Measurements from ENCODE around the gene LILRA6. TPM values are rescaled to one million over a fixed set of nuclear protein-coding genes. Genes with fewer than 3 reads are reported as not detected.

The LILRA6 gene
- total RNA-seq, 2 experiments from 2014 or later = 0.60 TPM; not detected in 1

DNA sequence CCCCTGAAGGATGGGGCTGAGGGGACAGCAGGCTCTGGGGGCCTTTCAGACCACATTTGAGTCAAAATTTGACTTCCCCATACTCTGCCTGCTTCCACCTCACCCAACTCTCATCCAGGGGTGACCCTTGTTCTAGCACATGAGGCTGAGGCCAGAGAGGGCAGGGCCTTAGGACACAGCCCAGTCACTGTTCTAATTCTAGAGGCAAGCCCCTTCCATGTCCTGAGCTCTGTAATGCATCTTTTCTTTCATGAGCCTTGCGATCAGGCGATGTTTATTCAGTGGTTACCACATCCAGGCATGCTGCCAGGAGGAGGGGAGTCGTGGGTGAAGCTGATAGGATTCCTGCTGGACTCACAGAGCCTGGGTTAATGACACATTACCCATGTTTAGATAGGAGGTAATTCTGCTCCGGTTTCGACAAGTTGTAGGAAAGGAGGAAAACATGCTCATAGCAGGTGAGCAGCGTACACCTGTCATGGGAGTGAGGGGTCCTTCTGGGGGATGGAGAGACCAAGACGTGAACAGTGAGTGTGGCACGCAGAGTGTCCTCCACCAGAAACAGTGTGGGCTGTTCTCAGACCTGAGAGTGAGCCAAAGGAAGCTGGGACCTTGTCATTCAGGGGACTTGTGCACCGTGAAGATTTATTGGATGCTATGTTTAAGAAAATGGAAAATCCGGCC, 32.6 kb downstream of the LILRA6 start:
- H3K36me3 Mint-ChIP-seq (ENCODE audit: low read depth) = peaks cover 37% of the 10 kb centered on the region
- peaks cover 65% of the 10 kb centered on the region for H3K4me1 ChIP-seq (ENCODE audit: insufficient read depth, low read length)
- no peak overlapping the region for H3K4me3 ChIP-seq (ENCODE audit: low read length)

DNA sequence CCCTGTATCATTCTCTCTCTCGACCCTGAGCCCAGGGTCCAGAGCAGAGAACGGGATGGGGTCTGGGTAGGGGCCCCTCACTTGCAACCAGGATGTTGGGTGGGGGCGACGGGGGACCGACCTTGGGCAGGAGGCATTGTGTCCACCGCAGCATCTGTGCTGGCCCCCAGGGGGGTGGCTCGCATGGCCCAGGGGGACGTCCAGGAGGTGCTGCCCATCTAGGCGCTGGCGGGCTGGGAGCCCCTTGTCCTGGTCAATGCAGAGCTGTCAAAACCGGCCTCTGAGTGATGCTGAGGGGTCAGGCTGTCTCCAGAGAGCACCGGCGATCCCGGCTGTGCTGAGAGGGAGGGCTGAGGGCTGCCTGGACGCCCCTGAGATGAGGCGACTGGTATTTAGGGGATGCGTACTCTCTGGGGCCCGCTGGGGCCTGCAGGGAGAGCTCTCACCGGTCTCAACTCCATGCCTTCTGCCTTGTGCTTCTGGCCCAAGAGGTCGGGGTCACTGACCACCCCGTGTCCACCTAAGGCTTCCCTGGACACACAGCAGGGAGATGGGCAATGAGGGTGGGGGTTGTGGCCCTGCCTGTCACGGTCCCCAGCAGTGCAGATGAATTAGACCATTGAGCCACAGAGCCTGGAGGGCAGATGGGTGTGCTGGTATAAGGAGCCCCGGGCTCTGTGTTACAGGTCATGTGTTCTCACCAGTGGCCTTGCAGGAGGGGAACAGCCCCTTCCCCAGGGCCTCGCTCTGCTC, 33.4 kb downstream of the LILRA6 start:
- Mint-ChIP-seq H3K4me1 (ENCODE audit: low read depth) (peaks cover 64% of the 10 kb centered on the region), H3K27me3 (no peaks in the 10 kb centered on the region), H3K4me3 (no peak overlapping the region), H3K27ac (peak overlapping the region; percentile 62), H3K36me3 (ENCODE audit: low read depth) (peaks cover 44% of the 10 kb centered on the region), H3K9me3 (no peaks in the 10 kb centered on the region)
- intact Hi-C loops (cut with DNase I, micrococcal nuclease) = loop anchor here in 1 of 2 experiments (10.0 kb wide), 1 partner anchor 256 kb away; the partner anchor contains the start of gene LENG9
- TF ChIP-seq, protein P1, sequence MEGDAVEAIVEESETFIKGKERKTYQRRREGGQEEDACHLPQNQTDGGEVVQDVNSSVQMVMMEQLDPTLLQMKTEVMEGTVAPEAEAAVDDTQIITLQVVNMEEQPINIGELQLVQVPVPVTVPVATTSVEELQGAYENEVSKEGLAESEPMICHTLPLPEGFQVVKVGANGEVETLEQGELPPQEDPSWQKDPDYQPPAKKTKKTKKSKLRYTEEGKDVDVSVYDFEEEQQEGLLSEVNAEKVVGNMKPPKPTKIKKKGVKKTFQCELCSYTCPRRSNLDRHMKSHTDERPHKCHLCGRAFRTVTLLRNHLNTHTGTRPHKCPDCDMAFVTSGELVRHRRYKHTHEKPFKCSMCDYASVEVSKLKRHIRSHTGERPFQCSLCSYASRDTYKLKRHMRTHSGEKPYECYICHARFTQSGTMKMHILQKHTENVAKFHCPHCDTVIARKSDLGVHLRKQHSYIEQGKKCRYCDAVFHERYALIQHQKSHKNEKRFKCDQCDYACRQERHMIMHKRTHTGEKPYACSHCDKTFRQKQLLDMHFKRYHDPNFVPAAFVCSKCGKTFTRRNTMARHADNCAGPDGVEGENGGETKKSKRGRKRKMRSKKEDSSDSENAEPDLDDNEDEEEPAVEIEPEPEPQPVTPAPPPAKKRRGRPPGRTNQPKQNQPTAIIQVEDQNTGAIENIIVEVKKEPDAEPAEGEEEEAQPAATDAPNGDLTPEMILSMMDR (IDR thresholded peaks at IDR 0.05) = no peak
- Histone ChIP-seq H3K4me3 (ENCODE audit: low read length) (no peak overlapping the region), H3K27ac (ENCODE audit: low read depth in 1 of 2, low read length in 2 of 2) (peak overlapping the region in 1 of 2 donors; percentile 4), H3K9me3 (ENCODE audit: control insufficient read depth in 1 of 2, insufficient read depth in 1 of 2, low read length in 2 of 2) (no peaks in the 10 kb centered on the region), H3K4me1 (ENCODE audit: insufficient read depth, low read length) (peaks cover 71% of the 10 kb centered on the region), H3K27me3 (ENCODE audit: control insufficient read depth in 1 of 2, insufficient read depth in 2 of 2, low read length in 2 of 2) (no peaks in the 10 kb centered on the region), H3K36me3 (ENCODE audit: insufficient read depth, low read length) (peaks cover 38% of the 10 kb centered on the region)
- ChIA-PET POLR2A (interaction anchor here (0.8 to 8.7 kb wide), 5 partner anchors 8 to 94 kb away, joined by 3 to 75 read pairs (median 7); partner anchors contain the start of genes MBOAT7, RPS9 and TSEN34), CTCF (no interaction called here)
- no peak for ATAC-seq (ENCODE audit: poor library complexity)
- DNase-seq = no peak

More for the DNA sequence above, 32.6 kb downstream of the LILRA6 start:
- H3K9me3 ChIP-seq (ENCODE audit: control insufficient read depth in 1 of 2, insufficient read depth in 1 of 2, low read length in 2 of 2) = no peaks in the 10 kb centered on the region
- H3K4me3 Mint-ChIP-seq = peak overlapping the region; percentile 18
- TF ChIP-seq, protein P1 (IDR thresholded peaks at IDR 0.05) = no peak
- peak overlapping the region; percentile 4 to 23 for H3K27ac ChIP-seq (ENCODE audit: low read depth in 1 of 2, low read length in 2 of 2)
- peak overlapping the region; percentile 62 for H3K27ac Mint-ChIP-seq
- H3K4me1 Mint-ChIP-seq (ENCODE audit: low read depth) = peaks cover 56% of the 10 kb centered on the region
- POLR2A ChIA-PET = interaction anchor here (1.4 to 8.7 kb wide), 3 partner anchors 9 to 95 kb away, joined by 3 to 75 read pairs (median 12); partner anchors contain the start of genes MBOAT7, RPS9 and TSEN34
- no peaks in the 10 kb centered on the region for H3K9me3 Mint-ChIP-seq
- CTCF ChIA-PET = no interaction called here
- peaks cover 31% of the 10 kb centered on the region for H3K36me3 ChIP-seq (ENCODE audit: insufficient read depth, low read length)
- peak in 4 of 14 experiments; percentile 28 to 69 (median 56) for DNase-seq
- ATAC-seq (ENCODE audit: poor library complexity) = no peak
- H3K27me3 Mint-ChIP-seq = no peaks in the 10 kb centered on the region
- H3K27me3 ChIP-seq (ENCODE audit: control insufficient read depth in 1 of 2, insufficient read depth in 2 of 2, low read length in 2 of 2) = no peaks in the 10 kb centered on the region
- intact Hi-C loops (cut with DNase I, micrococcal nuclease) = loop anchor here in 1 of 2 experiments (10.0 kb wide), 1 partner anchor 255 kb away; the partner anchor contains the start of gene LENG9

DNA sequence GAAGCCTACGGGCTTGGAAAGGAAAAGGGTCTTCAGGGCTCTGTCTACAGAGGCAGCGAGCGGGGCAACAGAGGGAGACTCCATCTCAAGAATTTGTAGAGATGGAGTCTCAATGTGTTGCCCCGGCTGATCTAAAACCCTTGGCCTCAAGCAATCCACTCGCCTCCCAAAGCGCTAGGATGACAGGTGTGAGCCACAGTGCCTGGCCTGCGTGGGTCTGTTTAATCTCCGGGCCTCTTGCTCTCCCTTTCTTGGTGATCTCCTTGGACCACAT, 33.9 kb downstream of the LILRA6 start:
- DNase-seq = no peak
- Mint-ChIP-seq H3K27me3 (no peaks in the 10 kb centered on the region), H3K4me1 (ENCODE audit: low read depth) (peaks cover 64% of the 10 kb centered on the region), H3K4me3 (peak overlapping the region; percentile 67), H3K27ac (peak overlapping the region; percentile 84), H3K36me3 (ENCODE audit: low read depth) (peaks cover 49% of the 10 kb centered on the region), H3K9me3 (no peaks in the 10 kb centered on the region)
- POLR2A ChIA-PET = interaction anchor here (0.8 to 8.7 kb wide), 4 partner anchors 9 to 93 kb away, joined by 4 to 75 read pairs (median 6); partner anchors contain the start of genes MBOAT7, PRPF31, RPS9 and TFPT
- Histone ChIP-seq H3K9me3 (ENCODE audit: control insufficient read depth in 1 of 2, insufficient read depth in 1 of 2, low read length in 2 of 2) (no peaks in the 10 kb centered on the region), H3K27ac (ENCODE audit: low read depth in 1 of 2, low read length in 2 of 2) (peak overlapping the region in 1 of 2 donors; percentile 14), H3K4me3 (ENCODE audit: low read length) (no peak overlapping the region), H3K4me1 (ENCODE audit: insufficient read depth, low read length) (peaks cover 77% of the 10 kb centered on the region), H3K27me3 (ENCODE audit: control insufficient read depth in 1 of 2, insufficient read depth in 2 of 2, low read length in 2 of 2) (no peaks in the 10 kb centered on the region), H3K36me3 (ENCODE audit: insufficient read depth, low read length) (peaks cover 43% of the 10 kb centered on the region)
- intact Hi-C loops (cut with DNase I, micrococcal nuclease) = loop anchor here in 1 of 2 experiments (10.0 kb wide), 1 partner anchor 256 kb away; the partner anchor contains the start of gene LENG9
- TF ChIP-seq, protein P1 (IDR thresholded peaks at IDR 0.05) = no peak
- CTCF ChIA-PET = no interaction called here
- ATAC-seq (ENCODE audit: poor library complexity) = no peak

Data from CD4-positive, alpha-beta T cell (primary cell).